HepG2 (cell line): ENCODE results near the gene CD300A. TPM values are rescaled to one million over a fixed set of nuclear protein-coding genes. Genes with fewer than 3 reads are reported as not detected.

ENCODE experiments used
- ARHGAP35 ChIP-seq: sonication (generic); formaldehyde crosslinking; IDR thresholded peaks from 2 replicates; pipeline ENCODE4 v1.9.0; 2022; ENCODE audit warnings: mild to moderate bottlenecking, inconsistent platforms, moderate library complexity, missing genetic modification reagents, borderline replicate concordance
- FOXP4 ChIP-seq: sonication (generic); formaldehyde crosslinking; IDR thresholded peaks from 2 replicates; pipeline ENCODE4 v1.4.0; 2020; ENCODE audit warnings: missing genetic modification reagents
- KDM2A ChIP-seq: sonication (generic); formaldehyde crosslinking; IDR thresholded peaks from 2 replicates; pipeline ENCODE4 v1.4.0; 2020; ENCODE audit warnings: low read depth, missing genetic modification reagents, borderline replicate concordance
- PTBP1 ChIP-seq: fragments of 200-400 bp; formaldehyde crosslinking; IDR thresholded peaks from 2 replicates; pipeline ENCODE4 v1.6.1; 2018; ENCODE audit warnings: low read length, low read depth; ENCODE audit not compliant: poor library complexity, severe bottlenecking
- SP5 ChIP-seq: IDR thresholded peaks from 2 replicates; pipeline ENCODE4 v1.6.1; 2016; ENCODE audit warnings: low read depth, borderline replicate concordance
- SPEN ChIP-seq: sonication (generic); formaldehyde crosslinking; IDR thresholded peaks from 2 replicates; pipeline ENCODE4 v1.5.1; 2020; ENCODE audit warnings: low read depth, mild to moderate bottlenecking, missing genetic modification reagents
- SRSF1 ChIP-seq: fragments of 200-400 bp; formaldehyde crosslinking; optimal IDR thresholded peaks from 2 replicates; pipeline ENCODE3; 2017; ENCODE audit warnings: mild to moderate bottlenecking, low read depth, low read length, moderate library complexity
- TIGD3 ChIP-seq: sonication (generic); formaldehyde crosslinking; IDR thresholded peaks from 2 replicates; pipeline ENCODE4 v1.5.1; 2020; ENCODE audit warnings: mild to moderate bottlenecking, missing genetic modification reagents, borderline replicate concordance
- ZBED4 ChIP-seq: sonication (generic); formaldehyde crosslinking; IDR thresholded peaks from 2 replicates; pipeline ENCODE4 v1.4.0; 2020; ENCODE audit warnings: missing genetic modification reagents, borderline replicate concordance
- ZBTB10 ChIP-seq: sonication (generic); formaldehyde crosslinking; IDR thresholded peaks from 2 replicates; pipeline ENCODE4 v1.4.0; 2020; ENCODE audit warnings: missing genetic modification reagents, borderline replicate concordance
- ZBTB38 ChIP-seq: sonication (generic); formaldehyde crosslinking; IDR thresholded peaks from 2 replicates; pipeline ENCODE4 v1.5.1; 2020; ENCODE audit warnings: mild to moderate bottlenecking, missing genetic modification reagents
- ZFY ChIP-seq: sonication (generic); formaldehyde crosslinking; IDR thresholded peaks from 2 replicates; pipeline ENCODE4 v1.4.0; 2020; ENCODE audit warnings: missing genetic modification reagents
- ZKSCAN8 ChIP-seq: IDR thresholded peaks from 2 replicates; pipeline ENCODE4 v1.6.1; 2016; ENCODE audit warnings: borderline replicate concordance, missing genetic modification reagents, missing compliant biosample characterization
- ZNF329 ChIP-seq: sonication (generic); formaldehyde crosslinking; IDR thresholded peaks from 2 replicates; pipeline ENCODE4 v1.9.0; 2021; ENCODE audit warnings: low read depth, mild to moderate bottlenecking, missing genetic modification reagents
- ZNF33A ChIP-seq: sonication (generic); formaldehyde crosslinking; IDR thresholded peaks from 2 replicates; pipeline ENCODE4 v1.5.1; 2020; ENCODE audit warnings: missing genetic modification reagents, mild to moderate bottlenecking, moderate library complexity, borderline replicate concordance
- ZNF570 ChIP-seq: sonication (generic); formaldehyde crosslinking; IDR thresholded peaks from 2 replicates; pipeline ENCODE4 v1.4.0; 2020; ENCODE audit warnings: mild to moderate bottlenecking, missing genetic modification reagents, borderline replicate concordance
- ZNF703 ChIP-seq: sonication (generic); formaldehyde crosslinking; IDR thresholded peaks from 2 replicates; pipeline ENCODE4 v1.5.1; 2020; ENCODE audit warnings: missing genetic modification reagents, mild to moderate bottlenecking, moderate library complexity, borderline replicate concordance
- polyA plus RNA-seq, 8 experiments: library from polyadenylated mRNA; depleted of rRNA in 3 of 8; stranded (reverse) in 7 of 8; unstranded in 1 of 8; fragments of >200 nt; fragmentation: Illumina TruSeq in 4 of 8; extraction: Trizol in 4 of 8; gene quantifications; 2 replicates each; pipeline versions ENCODE4 v1.2.1 to v1.2.3, GENCODE V29; 2011 to 2016; ENCODE audit warnings: low read depth in 4 of 8, missing spikeins in 1 of 8, mixed read lengths in 1 of 8; ENCODE audit not compliant: insufficient read depth in 1 of 8
- total RNA-seq, 5 experiments: library from RNA; depleted of rRNA; stranded (reverse); fragments of >200 nt; fragmentation: Illumina TruSeq; extraction: Trizol; gene quantifications; 2 replicates each; pipeline ENCODE4 v1.2.3, GENCODE V29; 2016; ENCODE audit warnings: low read depth in 1 of 5

CD300A gene
- total and polyA plus RNA-seq, 2 of the 13 experiments (the other 11 are each of a cell fraction or from before 2014, with no cell fraction given) = not detected

- peak; percentile 98 for TF ChIP-seq KDM2A (CRISPR knock-in tag)
- TF ChIP-seq SP5 = peak; percentile 92
- TF ChIP-seq SPEN (CRISPR knock-in tag) = peak; percentile 90
- no peak for TF ChIP-seq SRSF1
- TF ChIP-seq ZFY (CRISPR knock-in tag) = peak; percentile 95
- no peak; the same call in none of the 2 replicates for TF ChIP-seq ZBTB10 (CRISPR knock-in tag)
- no peak for TF ChIP-seq TIGD3 (CRISPR knock-in tag)
- TF ChIP-seq PTBP1 = peak; percentile 30
- TF ChIP-seq FOXP4 (CRISPR knock-in tag) = peak; percentile 86
- peak; percentile 97 for TF ChIP-seq ZNF570
- TF ChIP-seq ZNF703 (CRISPR knock-in tag) = peak; percentile 24; the same call in 1 of the 2 replicates
- TF ChIP-seq ARHGAP35 = peak; percentile 72; the same call in 1 of the 2 replicates
- TF ChIP-seq ZNF329 (CRISPR knock-in tag) = no peak
- TF ChIP-seq ZBED4 (CRISPR knock-in tag) = peak; percentile 71
- no peak; the same call in 1 of the 2 replicates for TF ChIP-seq ZNF33A
- TF ChIP-seq ZBTB38 = peak; percentile 88
- peak; percentile 95 for TF ChIP-seq ZKSCAN8
Observed at GRCh38 chr17:74442670-74443515, 23.5 kb upstream of the CD300A start (continued).
